ENCODE results near the gene CYGB.

GRCh38 chr17:76567634-76568432 lies 30.3 kb upstream of the CYGB start:
- TF ChIP-seq CTCF (IDR thresholded peaks at IDR 0.05) (no peak), POLR2A (IDR thresholded peaks at IDR 0.05) (no peak)

All from esophagus squamous epithelium (tissue), 4 donors.